Measurements from ENCODE around the gene CERS1.

Gene CERS1

GRCh38 chr19:18928018-18928805 is 32.3 kb upstream of the CERS1 start:
- Histone ChIP-seq H4K20me1 (ENCODE audit: insufficient read depth) (no peaks in the 10 kb centered on the region), H3K4me3 (IDR thresholded peaks at IDR 0.05; ENCODE audit: insufficient read depth, low read depth, low read length) (no peak overlapping the region), H3K79me2 (ENCODE audit: insufficient read depth, low read depth) (no peaks in the 10 kb centered on the region), H3K4me2 (no peak overlapping the region), H3K9ac (no peak overlapping the region), H2AFZ (ENCODE audit: low read depth) (no peak overlapping the region), H3K36me3 (ENCODE audit: insufficient read depth) (peaks cover 3% of the 10 kb centered on the region; the same call in 1 of the 2 replicates), H3K27ac (no peak overlapping the region), H3K4me1 (ENCODE audit: low read depth, poor library complexity, severe bottlenecking) (no peaks in the 10 kb centered on the region), H3K27me3 (ENCODE audit: insufficient read depth, low read depth) (no peaks in the 10 kb centered on the region)
- TF ChIP-seq CTCF (conservative IDR thresholded peaks at IDR 0.05; ENCODE audit: low read depth, low read length): no peak

- H3K27me3 ChIP-seq (ENCODE audit: insufficient read depth, low read depth): no peaks in the 10 kb centered on the region
- no peak for TF ChIP-seq CTCF (conservative IDR thresholded peaks at IDR 0.05; ENCODE audit: low read depth, low read length)
- no peak overlapping the region for H3K27ac ChIP-seq
- peaks cover 20% of the 10 kb centered on the region for H3K79me2 ChIP-seq (ENCODE audit: insufficient read depth, low read depth)
- no peaks in the 10 kb centered on the region for H3K4me1 ChIP-seq (ENCODE audit: low read depth, poor library complexity, severe bottlenecking)
- H4K20me1 ChIP-seq (ENCODE audit: insufficient read depth): no peaks in the 10 kb centered on the region
- H3K36me3 ChIP-seq (ENCODE audit: insufficient read depth): peaks cover 3% of the 10 kb centered on the region; the same call in 1 of the 2 replicates
- no peak overlapping the region for H2AFZ ChIP-seq (ENCODE audit: low read depth)
- no peak overlapping the region for H3K9ac ChIP-seq
- H3K4me3 ChIP-seq (IDR thresholded peaks at IDR 0.05; ENCODE audit: insufficient read depth, low read depth, low read length): no peak overlapping the region
- H3K4me2 ChIP-seq: no peak overlapping the region
These were observed 28.8 kb upstream of the CERS1 start for GRCh38 chr19:18924684-18925213.

GRCh38 chr19:18922228-18922985 is 26.4 kb upstream of the CERS1 start:
- H2AFZ ChIP-seq (ENCODE audit: low read depth): no peak overlapping the region
- no peak overlapping the region for H3K9ac ChIP-seq
- no peak overlapping the region for H3K4me3 ChIP-seq (IDR thresholded peaks at IDR 0.05; ENCODE audit: insufficient read depth, low read depth, low read length)
- peaks cover 6% of the 10 kb centered on the region for H3K4me1 ChIP-seq (ENCODE audit: low read depth, poor library complexity, severe bottlenecking)
- H3K4me2 ChIP-seq: no peak overlapping the region
- no peak overlapping the region for H3K27ac ChIP-seq
- peaks cover 3% of the 10 kb centered on the region; the same call in 1 of the 2 replicates for H3K36me3 ChIP-seq (ENCODE audit: insufficient read depth)
- no peaks in the 10 kb centered on the region for H3K27me3 ChIP-seq (ENCODE audit: insufficient read depth, low read depth)
- no peak for TF ChIP-seq CTCF (conservative IDR thresholded peaks at IDR 0.05; ENCODE audit: low read depth, low read length)
- no peaks in the 10 kb centered on the region for H4K20me1 ChIP-seq (ENCODE audit: insufficient read depth)
- H3K79me2 ChIP-seq (ENCODE audit: insufficient read depth, low read depth): peaks cover 39% of the 10 kb centered on the region

GRCh38 chr19:18921593-18921992 is 25.6 kb upstream of the CERS1 start:
- Histone ChIP-seq H3K9ac (no peak overlapping the region), H4K20me1 (ENCODE audit: insufficient read depth) (no peaks in the 10 kb centered on the region), H3K79me2 (ENCODE audit: insufficient read depth, low read depth) (peaks cover 48% of the 10 kb centered on the region), H3K4me2 (no peak overlapping the region), H3K27ac (no peak overlapping the region), H3K4me1 (ENCODE audit: low read depth, poor library complexity, severe bottlenecking) (peaks cover 12% of the 10 kb centered on the region), H3K36me3 (ENCODE audit: insufficient read depth) (peaks cover 3% of the 10 kb centered on the region; the same call in 1 of the 2 replicates), H3K4me3 (IDR thresholded peaks at IDR 0.05; ENCODE audit: insufficient read depth, low read depth, low read length) (no peak overlapping the region), H3K27me3 (ENCODE audit: insufficient read depth, low read depth) (no peaks in the 10 kb centered on the region), H2AFZ (ENCODE audit: low read depth) (no peak overlapping the region)
- no peak for TF ChIP-seq CTCF (conservative IDR thresholded peaks at IDR 0.05; ENCODE audit: low read depth, low read length)

Data from KMS-11 (cell line).